NB4 (cell line): ENCODE results near the gene FKBP6.

Source experiments
- CTCF ChIP-seq: IDR thresholded peaks from one replicate; pipeline ENCODE4 v1.5.1; 2012; ENCODE audit warnings: low read depth, low read length
- MYC ChIP-seq: IDR thresholded peaks from 2 replicates; pipeline ENCODE4 v1.6.1; 2011; ENCODE audit warnings: low read depth, low read length
- POLR2A ChIP-seq: IDR thresholded peaks from 2 replicates; pipeline ENCODE4 v1.6.1; 2011; ENCODE audit warnings: mild to moderate bottlenecking; ENCODE audit not compliant: insufficient read length; ENCODE audit errors: extremely low read depth

- TF ChIP-seq CTCF (no peak), MYC (no peak), POLR2A (no peak)
These were observed 23.9 kb upstream of the FKBP6 start for GRCh38 chr7:73304071-73304470.
